ENCODE measurements around the gene DYNC1LI2. TPM values are rescaled to one million over a fixed set of nuclear protein-coding genes. Genes with fewer than 3 reads are reported as not detected.

The DYNC1LI2 gene
- total RNA-seq, 2 experiments from 2014 or later: 48.9 to 62.4 TPM

- Histone ChIP-seq H3K4me3 (ENCODE audit: low read depth, low read length, poor library complexity, severe bottlenecking) (no peak overlapping the region), H3K4me2 (ENCODE audit: low read length) (no peak overlapping the region), H3K27ac (ENCODE audit: low read depth, low read length, poor library complexity, severe bottlenecking) (no peak overlapping the region), H2AFZ (ENCODE audit: low read length) (no peak overlapping the region), H3K9me2 (ENCODE audit: insufficient read depth, low read length) (no peaks in the 10 kb centered on the region), H3K4me1 (ENCODE audit: insufficient read depth, low read length, poor library complexity, severe bottlenecking) (no peaks in the 10 kb centered on the region), H4K20me1 (ENCODE audit: insufficient read depth, low read length) (no peaks in the 10 kb centered on the region), H3K9me3 (ENCODE audit: low read length) (no peaks in the 10 kb centered on the region), H3K79me2 (ENCODE audit: insufficient read depth, low read depth, low read length) (no peaks in the 10 kb centered on the region), H3K36me3 (ENCODE audit: insufficient read depth, low read length) (no peaks in the 10 kb centered on the region)
- ChIA-PET POLR2A (interaction anchor here (0.6 kb wide), 1 partner anchor 57 kb away, joined by 3 read pairs; no protein-coding TSS in a partner anchor), CTCF (ENCODE audit: unreplicated experiment) (no interaction called here)
- DNase-seq (ENCODE audit: low spot score): no peak
- intact Hi-C loops (cut with micrococcal nuclease; ENCODE audit: unreplicated experiment): no loop called here
- BruUV-seq (replicated peaks): no TSS peak
- TF ChIP-seq CTCF (conservative IDR thresholded peaks at IDR 0.05; ENCODE audit: low read length) (no peak), EZH2phosphoT487 (IDR thresholded peaks at IDR 0.05; ENCODE audit: borderline replicate concordance, low read depth, low read length) (no peak)
Observed at GRCh38 chr16:66711581-66711980, 39.8 kb downstream of the DYNC1LI2 start.

- intact Hi-C loops (cut with micrococcal nuclease; ENCODE audit: unreplicated experiment): no loop called here
- Histone ChIP-seq H4K20me1 (ENCODE audit: insufficient read depth, low read length) (no peaks in the 10 kb centered on the region), H3K36me3 (ENCODE audit: insufficient read depth, low read length) (no peaks in the 10 kb centered on the region), H3K9me2 (ENCODE audit: insufficient read depth, low read length) (no peaks in the 10 kb centered on the region), H3K4me2 (ENCODE audit: low read length) (no peak overlapping the region), H3K9me3 (ENCODE audit: low read length) (no peaks in the 10 kb centered on the region), H3K79me2 (ENCODE audit: insufficient read depth, low read depth, low read length) (no peaks in the 10 kb centered on the region), H2AFZ (ENCODE audit: low read length) (no peak overlapping the region), H3K4me3 (ENCODE audit: low read depth, low read length, poor library complexity, severe bottlenecking) (no peak overlapping the region), H3K27ac (ENCODE audit: low read depth, low read length, poor library complexity, severe bottlenecking) (no peak overlapping the region), H3K4me1 (ENCODE audit: insufficient read depth, low read length, poor library complexity, severe bottlenecking) (no peaks in the 10 kb centered on the region)
- DNase-seq (ENCODE audit: low spot score): no peak
- TF ChIP-seq CTCF (conservative IDR thresholded peaks at IDR 0.05; ENCODE audit: low read length): no peak
- ChIA-PET CTCF (ENCODE audit: unreplicated experiment) (no interaction called here), POLR2A (no interaction called here)
- BruUV-seq (replicated peaks): no TSS peak
Observed at GRCh38 chr16:66706506-66706880, 44.9 kb downstream of the DYNC1LI2 start.

- Histone ChIP-seq H3K27ac (ENCODE audit: low read depth, low read length, poor library complexity, severe bottlenecking) (no peak overlapping the region), H3K4me2 (ENCODE audit: low read length) (no peak overlapping the region), H3K9me3 (ENCODE audit: low read length) (no peaks in the 10 kb centered on the region), H3K4me3 (ENCODE audit: low read depth, low read length, poor library complexity, severe bottlenecking) (no peak overlapping the region), H2AFZ (ENCODE audit: low read length) (no peak overlapping the region), H3K36me3 (ENCODE audit: insufficient read depth, low read length) (no peaks in the 10 kb centered on the region), H4K20me1 (ENCODE audit: insufficient read depth, low read length) (no peaks in the 10 kb centered on the region), H3K4me1 (ENCODE audit: insufficient read depth, low read length, poor library complexity, severe bottlenecking) (peaks cover 4% of the 10 kb centered on the region), H3K79me2 (ENCODE audit: insufficient read depth, low read depth, low read length) (no peaks in the 10 kb centered on the region), H3K9me2 (ENCODE audit: insufficient read depth, low read length) (no peaks in the 10 kb centered on the region)
- TF ChIP-seq EZH2phosphoT487 (IDR thresholded peaks at IDR 0.05; ENCODE audit: borderline replicate concordance, low read depth, low read length): no peak
- TF ChIP-seq CTCF (conservative IDR thresholded peaks at IDR 0.05; ENCODE audit: low read length): no peak
- CTCF ChIA-PET (ENCODE audit: unreplicated experiment): no interaction called here
- no TSS peak for BruUV-seq (replicated peaks)
- POLR2A ChIA-PET: no interaction called here
- intact Hi-C loops (cut with micrococcal nuclease; ENCODE audit: unreplicated experiment): no loop called here
- DNase-seq (ENCODE audit: low spot score): no peak
Observed at GRCh38 chr16:66705790-66706505, 45.5 kb downstream of the DYNC1LI2 start.
